ENCODE measurements around the gene SRPRB. TPM values are rescaled to one million over a fixed set of nuclear protein-coding genes. Genes with fewer than 3 reads are reported as not detected.

SRPRB gene
- total and polyA plus RNA-seq, 2 experiments from 2014 or later: 99.4 to 110 TPM

DNA sequence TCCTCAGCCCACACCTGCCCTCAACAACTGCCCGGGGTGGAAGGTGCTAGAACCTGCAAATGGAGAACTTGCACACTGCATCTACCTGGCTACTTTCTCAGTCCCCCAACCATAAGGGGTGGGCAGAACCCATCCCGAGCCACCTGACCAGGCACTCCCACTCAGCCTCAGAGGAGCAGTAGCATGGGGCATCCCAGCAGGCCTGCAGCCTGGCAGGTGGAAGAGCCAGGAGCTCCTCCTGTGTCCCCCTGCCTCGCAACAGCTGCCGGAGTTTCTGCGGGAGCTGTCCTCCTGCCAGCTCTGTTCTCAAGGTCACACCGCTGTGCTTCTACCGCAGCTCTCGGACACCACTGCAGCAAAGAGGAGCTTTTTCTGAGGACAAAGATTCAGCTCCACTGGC lies 62.6 kb downstream of the SRPRB start:
- Histone ChIP-seq H2AFZ (no peak overlapping the region), H3K9ac (no peak overlapping the region), H3K4me1 (ENCODE audit: insufficient read depth) (no peaks in the 10 kb centered on the region), H3F3A (ENCODE audit: insufficient read depth) (no peaks in the 10 kb centered on the region), H3K4me3 (no peak overlapping the region), H3K27ac (no peak overlapping the region), H3K9me3 (ENCODE audit: low read depth) (no peaks in the 10 kb centered on the region), H4K20me1 (ENCODE audit: insufficient read depth) (no peaks in the 10 kb centered on the region), H3K36me3 (ENCODE audit: low read depth) (no peaks in the 10 kb centered on the region), H3K79me2 (ENCODE audit: insufficient read depth) (no peaks in the 10 kb centered on the region), H3K9me2 (ENCODE audit: insufficient read depth) (no peaks in the 10 kb centered on the region), H3K4me2 (ENCODE audit: unreplicated experiment) (no peak overlapping the region), H3K27me3 (replicated peaks; ENCODE audit: insufficient read depth) (no peaks in the 10 kb centered on the region)
- in situ Hi-C loops (cut with MboI): no loop called here
- WGBS, 2 experiments (ENCODE audit: low coverage in 1 of 2, low lambda C conversion rate in 2 of 2, missing lambda C conversion rate in 2 of 2): 68 to 81% methylated on average over 8 of the region's 8 CpGs
- TF ChIP-seq EZH2phosphoT487 (IDR thresholded peaks at IDR 0.05; ENCODE audit: insufficient read depth, low read depth) (no peak), EZH2 (IDR thresholded peaks at IDR 0.05; ENCODE audit: insufficient read depth, poor library complexity, severe bottlenecking) (no peak)
- no peak for DNase-seq

DNA sequence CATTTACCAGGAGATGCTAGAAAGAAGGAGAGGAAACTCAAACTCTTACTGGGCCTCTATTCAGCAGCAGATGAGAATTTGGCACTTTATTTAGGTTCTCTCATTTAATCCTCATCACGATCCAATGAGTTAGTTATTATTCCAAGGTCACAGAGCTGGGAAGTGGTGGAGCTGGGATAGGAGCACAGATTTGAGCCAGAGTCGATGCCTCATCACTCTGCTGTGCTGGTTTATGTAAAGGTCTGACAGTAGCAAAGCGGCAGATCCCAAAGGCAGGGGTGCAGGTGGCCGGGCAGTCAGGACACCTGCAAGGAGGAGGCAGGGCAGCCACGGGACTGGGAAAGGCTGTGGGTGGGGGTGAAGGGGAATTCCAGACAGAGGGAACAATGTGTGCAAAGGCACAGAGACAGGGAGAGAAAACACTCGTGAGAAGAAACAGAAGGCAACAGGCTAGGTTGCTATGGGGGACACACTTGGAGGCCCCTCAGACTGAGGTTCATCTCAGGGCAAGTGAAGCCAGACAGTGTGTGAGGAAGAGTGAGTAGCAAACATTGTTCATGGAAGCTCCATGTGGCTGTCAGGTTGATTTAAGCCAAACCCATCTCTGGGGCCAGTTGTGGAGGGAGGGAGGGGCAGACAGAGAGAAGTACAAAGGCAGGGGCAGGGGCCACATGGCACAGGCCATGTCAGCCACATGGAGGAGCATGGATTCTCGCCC lies 63.3 kb downstream of the SRPRB start:
- 32 to 34% methylated on average over 7 of the region's 7 CpGs for WGBS, 2 experiments (ENCODE audit: low coverage in 1 of 2, low lambda C conversion rate in 2 of 2, missing lambda C conversion rate in 2 of 2)
- in situ Hi-C loops (cut with MboI): no loop called here

DNA sequence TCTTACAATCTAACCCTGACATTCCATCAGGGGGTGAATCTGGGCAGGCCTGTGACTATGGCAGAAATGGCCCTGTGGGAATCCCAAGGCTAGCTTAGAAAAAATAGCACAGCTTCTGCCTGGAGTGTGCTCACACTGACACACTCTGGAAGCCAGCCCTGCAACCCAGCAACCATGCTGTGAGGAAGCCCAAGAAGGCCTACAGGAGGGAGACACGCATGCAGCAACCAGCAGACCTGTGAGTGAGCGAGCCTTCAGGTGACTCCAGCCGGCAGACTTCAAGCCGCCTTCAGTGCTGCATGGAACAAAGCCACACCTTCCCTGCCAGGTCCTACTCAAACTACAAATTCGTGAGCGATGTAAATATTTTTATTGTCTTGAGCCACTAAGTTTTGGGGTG lies 64.0 kb downstream of the SRPRB start:
- Histone ChIP-seq H3K4me1 (ENCODE audit: insufficient read depth) (no peaks in the 10 kb centered on the region), H3F3A (ENCODE audit: insufficient read depth) (no peaks in the 10 kb centered on the region), H3K79me2 (ENCODE audit: insufficient read depth) (no peaks in the 10 kb centered on the region), H3K4me3 (no peak overlapping the region), H3K36me3 (ENCODE audit: low read depth) (no peaks in the 10 kb centered on the region), H3K4me2 (ENCODE audit: unreplicated experiment) (no peak overlapping the region), H2AFZ (no peak overlapping the region), H3K9me2 (ENCODE audit: insufficient read depth) (no peaks in the 10 kb centered on the region), H3K27ac (no peak overlapping the region), H3K9me3 (ENCODE audit: low read depth) (no peaks in the 10 kb centered on the region), H3K9ac (no peak overlapping the region), H4K20me1 (ENCODE audit: insufficient read depth) (no peaks in the 10 kb centered on the region), H3K27me3 (replicated peaks; ENCODE audit: insufficient read depth) (no peaks in the 10 kb centered on the region)
- 84 to 91% methylated on average over 6 of the region's 6 CpGs for WGBS, 2 experiments (ENCODE audit: low coverage in 1 of 2, low lambda C conversion rate in 2 of 2, missing lambda C conversion rate in 2 of 2)
- in situ Hi-C loops (cut with MboI): no loop called here
- DNase-seq: no peak
- no peak for TF ChIP-seq EZH2phosphoT487 (IDR thresholded peaks at IDR 0.05; ENCODE audit: insufficient read depth, low read depth)
- TF ChIP-seq EZH2 (IDR thresholded peaks at IDR 0.05; ENCODE audit: insufficient read depth, poor library complexity, severe bottlenecking): no peak

More for the DNA sequence above, 63.3 kb downstream of the SRPRB start:
- no peak for DNase-seq
- no peaks in the 10 kb centered on the region for H3K9me3 ChIP-seq (ENCODE audit: low read depth)
- TF ChIP-seq EZH2 (IDR thresholded peaks at IDR 0.05; ENCODE audit: insufficient read depth, poor library complexity, severe bottlenecking) (no peak), EZH2phosphoT487 (IDR thresholded peaks at IDR 0.05; ENCODE audit: insufficient read depth, low read depth) (no peak)
- no peak overlapping the region for H3K9ac ChIP-seq
- no peaks in the 10 kb centered on the region for H3F3A ChIP-seq (ENCODE audit: insufficient read depth)
- H3K4me3 ChIP-seq: no peak overlapping the region
- no peaks in the 10 kb centered on the region for H3K36me3 ChIP-seq (ENCODE audit: low read depth)
- no peak overlapping the region for H3K4me2 ChIP-seq (ENCODE audit: unreplicated experiment)
- H2AFZ ChIP-seq: no peak overlapping the region
- H3K27me3 ChIP-seq (replicated peaks; ENCODE audit: insufficient read depth): no peaks in the 10 kb centered on the region
- no peaks in the 10 kb centered on the region for H3K79me2 ChIP-seq (ENCODE audit: insufficient read depth)
- H4K20me1 ChIP-seq (ENCODE audit: insufficient read depth): no peaks in the 10 kb centered on the region
- no peaks in the 10 kb centered on the region for H3K4me1 ChIP-seq (ENCODE audit: insufficient read depth)
- H3K27ac ChIP-seq: no peak overlapping the region
- no peaks in the 10 kb centered on the region for H3K9me2 ChIP-seq (ENCODE audit: insufficient read depth)

DNA sequence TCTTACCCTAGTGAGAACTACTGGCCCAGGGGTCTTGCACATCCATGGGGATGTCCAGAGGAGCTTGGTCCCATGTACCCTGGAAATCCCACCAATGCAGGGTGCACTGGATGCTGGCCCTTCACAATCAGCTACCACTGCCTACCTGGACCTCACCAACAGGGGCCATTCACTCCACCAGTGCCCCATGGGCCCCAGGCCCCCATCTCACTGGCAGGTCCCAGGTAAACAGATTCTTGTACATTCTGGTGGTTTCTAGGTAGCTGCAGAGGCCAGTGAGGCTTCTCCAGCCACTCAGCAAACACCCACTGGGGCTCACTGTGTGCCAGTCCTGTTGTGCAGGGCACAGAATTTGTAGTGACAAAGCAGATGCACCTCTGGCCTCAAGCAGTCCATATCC lies 65.2 kb downstream of the SRPRB start:
- no peaks in the 10 kb centered on the region for H4K20me1 ChIP-seq (ENCODE audit: insufficient read depth)
- no peak overlapping the region for H3K4me2 ChIP-seq (ENCODE audit: unreplicated experiment)
- in situ Hi-C loops (cut with MboI): no loop called here
- H3K27me3 ChIP-seq (replicated peaks; ENCODE audit: insufficient read depth): no peaks in the 10 kb centered on the region
- no peak for TF ChIP-seq EZH2phosphoT487 (IDR thresholded peaks at IDR 0.05; ENCODE audit: insufficient read depth, low read depth)
- no peak for TF ChIP-seq EZH2 (IDR thresholded peaks at IDR 0.05; ENCODE audit: insufficient read depth, poor library complexity, severe bottlenecking)
- H3K27ac ChIP-seq: no peak overlapping the region
- H3K79me2 ChIP-seq (ENCODE audit: insufficient read depth): no peaks in the 10 kb centered on the region
- no peaks in the 10 kb centered on the region for H3K9me3 ChIP-seq (ENCODE audit: low read depth)
- H3K9ac ChIP-seq: no peak overlapping the region
- no peak for DNase-seq
- H2AFZ ChIP-seq: no peak overlapping the region
- H3K9me2 ChIP-seq (ENCODE audit: insufficient read depth): no peaks in the 10 kb centered on the region
- no peak overlapping the region for H3K4me3 ChIP-seq
- H3K36me3 ChIP-seq (ENCODE audit: low read depth): no peaks in the 10 kb centered on the region
- no peaks in the 10 kb centered on the region for H3F3A ChIP-seq (ENCODE audit: insufficient read depth)
- H3K4me1 ChIP-seq (ENCODE audit: insufficient read depth): no peaks in the 10 kb centered on the region

Other genes starting within 250 kb of the SRPRB start
- 155 TPM in 2 replicates for gene CDV3, start 232.1 kb upstream of the SRPRB start, total RNA-seq (2014; rRNA removed; shearing (Covaris generic))
- 37.0 and 41.8 TPM in 2 replicates for gene CDV3, start 232.1 kb upstream of the SRPRB start, polyA plus RNA-seq (2016; fragmentation: Nextera tagmentation; extraction: Ambion mirVana)
- gene TOPBP1, start 143.9 kb upstream of the SRPRB start, total RNA-seq (2014; rRNA removed; shearing (Covaris generic)): 21.0 and 31.0 TPM in 2 replicates
- 8.2 and 9.4 TPM in 2 replicates for gene TOPBP1, start 143.9 kb upstream of the SRPRB start, polyA plus RNA-seq (2016; fragmentation: Nextera tagmentation; extraction: Ambion mirVana)
- gene TF, start 59.4 kb upstream of the SRPRB start, total RNA-seq (2014; rRNA removed; shearing (Covaris generic)): under 0.01 TPM in 1 of 2 replicates, not detected in the other
- gene TF, start 59.4 kb upstream of the SRPRB start, polyA plus RNA-seq (2016; fragmentation: Nextera tagmentation; extraction: Ambion mirVana): 0.05 TPM in 1 of 2 replicates, not detected in the other
- 0.38 and 0.76 TPM in 2 replicates for gene RAB6B, start 90.1 kb downstream of the SRPRB start, total RNA-seq (2014; rRNA removed; shearing (Covaris generic))
- gene RAB6B, start 90.1 kb downstream of the SRPRB start, polyA plus RNA-seq (2016; fragmentation: Nextera tagmentation; extraction: Ambion mirVana): 0.59 and 0.67 TPM in 2 replicates
- gene SLCO2A1, start 224.1 kb downstream of the SRPRB start, total RNA-seq (2014; rRNA removed; shearing (Covaris generic)): 0.22 and 0.63 TPM in 2 replicates
- 4.3 and 4.8 TPM in 2 replicates for gene SLCO2A1, start 224.1 kb downstream of the SRPRB start, polyA plus RNA-seq (2016; fragmentation: Nextera tagmentation; extraction: Ambion mirVana)